Pancreas (tissue), 10 donors: ENCODE measurements around the gene LRRC34. TPM values are rescaled to one million over a fixed set of nuclear protein-coding genes. Genes with fewer than 3 reads are reported as not detected.

Experiments
- ATAC-seq, 4 donors: fragments of 200-7000 bp; cut with Tn5 transposase; one replicate each; pipeline versions ENCODE4 v1.8.0 to v1.9.1; 2020; ENCODE audit warnings: mild to moderate bottlenecking in 4 of 4, moderate library complexity in 4 of 4
- DNase-seq, 6 donors: peaks; one replicate each; pipeline ENCODE4 v3.0.0-alpha.2; 2020
- FAIRE-seq: peaks from 2 replicates; lab custom pipeline; 2012; peaks lifted over from hg19 to GRCh38; lab: Jason Lieb, UNC
- H3K27ac ChIP-seq, 4 donors: fragments of 200-600 bp; sonication (generic); 1 replicate in 3 of 4; 2 replicates in 1 of 4; pipeline versions ENCODE4 v1.5.0 to v1.8.0; 2020
- H3K27me3 ChIP-seq, 4 donors: fragments of 200-600 bp; one replicate each; pipeline ENCODE4 v1.8.0; 2021
- H3K36me3 ChIP-seq, 3 donors: fragments of 200-600 bp; sonication (generic) in 1 of 3; one replicate each; pipeline versions ENCODE4 v1.5.0 to v1.8.0; 2020 to 2021
- H3K4me1 ChIP-seq, 3 donors: fragments of 200-600 bp; one replicate each; pipeline ENCODE4 v1.8.0; 2021
- H3K4me3 ChIP-seq, 4 donors: fragments of 200-600 bp; sonication (generic) in 2 of 4; one replicate each; pipeline versions ENCODE4 v1.5.0 to v1.8.0; 2020 to 2021
- H3K9me3 ChIP-seq, 4 donors: fragments of 200-600 bp; one replicate each; pipeline ENCODE4 v1.8.0; 2021
- WGBS, 2 donors: extraction: QIAGEN DNeasy Blood & Tissue Kit; methylation state at CpG; one replicate each; pipeline ENCODE4 v1.1.7; 2013; 5-methylcytosine and 5-hydroxymethylcytosine counted together
- intact Hi-C, 3 donors: fragments of 100-400 bp; cut with DNase I; formaldehyde crosslinking; loops; one replicate each; pipeline versions ENCODE4 v1.11.1 to v1.14.2; 2022
- polyA plus RNA-seq, 2 donors: library from polyadenylated mRNA; stranded (reverse); fragments of 200-250 nt; gene quantifications; one replicate each; pipeline ENCODE4 v1.2.3, GENCODE V29; 2013
- total RNA-seq, 6 donors: library from RNA; stranded (reverse); fragmentation: NEBNext Ultra II Directional in 4 of 6; extraction: Animal tissue kit (Norgen Biotek cat#: 25700) in 4 of 6; gene quantifications; one replicate each; pipeline versions ENCODE4 v1.2.1 to v1.2.4, GENCODE V29; 2021 to 2023
- TF ChIP-seq, protein P1 (sequence below), 4 donors: fragments of 200-600 bp; sonication (generic) in 3 of 4; IDR thresholded peaks; one replicate each; pipeline versions ENCODE4 v1.5.0 to v1.8.0; 2021; ENCODE audit warnings: antibody characterized with exemption in 4 of 4
- donor health status: healthy with polysubstance abuse.
- donor health status: DM: no; HTN: no; CAD: no; lungs with moderate emphysema.
- donor health status: DM: no; HTN: no; CAD: no.
- donor health status: control.
- donor health status: control.
- donor health status: Bipolar disorder and iron deficiency.
- donor health status: DM: yes; HTN: yes; CAD: no.
- donor health status: DM: no; HTN: no; CAD: no.
- donor health status: DM: no; HTN: no; CAD: no.
- donor health status: DM: yes; HTN: yes; CAD: no.

Gene LRRC34
- total and polyA plus RNA-seq, 8 donors: 0.14 to 1.9 (median 0.74) TPM

DNA sequence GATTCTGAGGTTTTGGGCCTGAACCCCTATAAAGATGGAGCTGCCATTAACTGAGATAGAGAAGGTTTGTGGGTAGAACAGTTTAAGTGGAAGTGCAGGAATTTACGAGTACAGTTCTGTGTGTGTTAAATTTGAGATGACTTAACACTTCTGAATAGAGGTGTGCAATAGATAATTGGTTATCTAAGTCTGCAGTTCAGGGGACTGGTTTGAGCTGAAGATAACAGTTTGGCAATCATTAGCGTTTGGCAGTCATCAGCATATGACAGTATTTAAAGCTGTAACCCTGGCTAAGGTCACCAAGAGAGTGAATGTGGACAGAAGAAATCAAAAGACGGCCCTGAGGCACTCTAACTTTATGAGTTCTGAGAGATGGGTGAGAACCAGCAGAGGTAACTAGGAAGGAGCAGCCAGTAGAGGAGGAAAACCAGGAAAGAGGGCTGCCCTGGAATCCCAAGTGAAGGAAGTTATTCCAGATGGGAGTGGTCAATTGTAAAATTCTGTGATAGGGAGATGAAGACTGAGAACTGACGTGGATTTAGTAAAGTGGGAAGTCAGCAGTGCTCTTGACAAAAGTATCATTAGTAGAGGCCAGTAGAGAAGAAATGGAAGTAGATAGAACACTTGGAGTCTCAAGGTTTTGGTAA, 31.4 kb downstream of the LRRC34 start:
- Histone ChIP-seq H3K4me1 (peaks cover 0 to 2% (median 0%) of the 10 kb centered on the region in 3 donors), H3K27ac (no peak overlapping the region), H3K4me3 (no peak overlapping the region), H3K9me3 (no peaks in the 10 kb centered on the region), H3K36me3 (peaks cover 0 to 54% (median 2%) of the 10 kb centered on the region in 3 donors), H3K27me3 (no peaks in the 10 kb centered on the region)
- DNase-seq (no peak), ATAC-seq (no peak), FAIRE-seq (no peak)
- intact Hi-C loops: no loop called here
- TF ChIP-seq, protein P1, sequence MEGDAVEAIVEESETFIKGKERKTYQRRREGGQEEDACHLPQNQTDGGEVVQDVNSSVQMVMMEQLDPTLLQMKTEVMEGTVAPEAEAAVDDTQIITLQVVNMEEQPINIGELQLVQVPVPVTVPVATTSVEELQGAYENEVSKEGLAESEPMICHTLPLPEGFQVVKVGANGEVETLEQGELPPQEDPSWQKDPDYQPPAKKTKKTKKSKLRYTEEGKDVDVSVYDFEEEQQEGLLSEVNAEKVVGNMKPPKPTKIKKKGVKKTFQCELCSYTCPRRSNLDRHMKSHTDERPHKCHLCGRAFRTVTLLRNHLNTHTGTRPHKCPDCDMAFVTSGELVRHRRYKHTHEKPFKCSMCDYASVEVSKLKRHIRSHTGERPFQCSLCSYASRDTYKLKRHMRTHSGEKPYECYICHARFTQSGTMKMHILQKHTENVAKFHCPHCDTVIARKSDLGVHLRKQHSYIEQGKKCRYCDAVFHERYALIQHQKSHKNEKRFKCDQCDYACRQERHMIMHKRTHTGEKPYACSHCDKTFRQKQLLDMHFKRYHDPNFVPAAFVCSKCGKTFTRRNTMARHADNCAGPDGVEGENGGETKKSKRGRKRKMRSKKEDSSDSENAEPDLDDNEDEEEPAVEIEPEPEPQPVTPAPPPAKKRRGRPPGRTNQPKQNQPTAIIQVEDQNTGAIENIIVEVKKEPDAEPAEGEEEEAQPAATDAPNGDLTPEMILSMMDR (IDR thresholded peaks at IDR 0.05): no peak
- WGBS, 2 donors: 76 to 81% methylated on average over 4 of the region's 4 CpGs

DNA sequence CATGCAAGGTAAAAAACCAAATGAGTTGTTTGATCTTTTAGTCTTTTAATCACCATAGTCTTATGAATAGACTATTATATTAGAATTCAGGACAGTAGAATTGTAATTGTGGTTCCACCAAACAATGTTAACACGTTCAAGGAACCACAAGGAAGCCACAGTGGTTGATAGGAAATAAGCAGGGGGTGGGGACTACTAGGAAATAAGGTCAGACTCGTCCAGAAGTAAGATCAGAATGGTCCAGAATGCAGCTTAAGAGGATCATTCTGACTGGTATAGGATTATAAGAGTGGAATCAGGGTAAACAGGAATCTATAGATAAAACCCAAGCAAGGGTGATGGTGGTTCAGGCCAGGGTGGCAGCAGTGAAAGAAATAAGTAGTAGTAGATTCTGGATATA, 32.0 kb downstream of the LRRC34 start:
- 64 to 65% methylated on average over 2 of the region's 2 CpGs for WGBS, 2 donors
- Histone ChIP-seq H3K27ac (no peak overlapping the region), H3K9me3 (no peaks in the 10 kb centered on the region), H3K4me3 (no peak overlapping the region), H3K4me1 (peaks cover 3 to 6% (median 5%) of the 10 kb centered on the region in 3 donors), H3K36me3 (peaks cover 0 to 50% (median 2%) of the 10 kb centered on the region in 3 donors), H3K27me3 (no peaks in the 10 kb centered on the region)
- TF ChIP-seq, protein P1 (IDR thresholded peaks at IDR 0.05): no peak
- FAIRE-seq: no peak
- intact Hi-C loops: no loop called here
- DNase-seq: no peak
- no peak for ATAC-seq

DNA sequence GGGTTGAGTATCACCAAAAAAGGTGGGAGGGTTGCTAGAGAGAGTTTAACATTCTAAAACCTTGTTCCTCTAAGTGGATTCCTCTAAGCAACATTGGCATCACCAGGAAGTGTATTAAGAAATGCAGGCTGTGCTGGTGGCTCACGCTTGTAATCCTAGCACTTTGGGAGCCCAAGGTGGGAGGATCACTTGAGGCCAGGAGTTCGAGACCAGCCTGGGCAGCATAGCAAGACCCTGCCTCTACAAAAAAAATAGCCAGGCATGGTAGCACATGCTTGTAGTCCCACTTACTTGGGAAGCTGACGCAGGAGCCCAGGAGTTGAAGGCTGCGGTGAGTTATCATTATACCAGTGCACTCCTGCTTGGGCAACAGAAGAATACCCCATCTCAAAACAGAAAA, 34.9 kb downstream of the LRRC34 start:
- ATAC-seq (no peak), FAIRE-seq (no peak), DNase-seq (no peak)
- WGBS, 2 donors: 75 to 97% methylated on average over 4 of the region's 4 CpGs
- TF ChIP-seq, protein P1 (IDR thresholded peaks at IDR 0.05): no peak
- H3K4me1 ChIP-seq: peaks cover 12 to 23% (median 22%) of the 10 kb centered on the region in 3 donors
- no peaks in the 10 kb centered on the region for H3K27me3 ChIP-seq
- H3K9me3 ChIP-seq: no peaks in the 10 kb centered on the region
- no peak overlapping the region for H3K27ac ChIP-seq
- peaks cover 0 to 42% (median 0%) of the 10 kb centered on the region in 3 donors for H3K36me3 ChIP-seq
- H3K4me3 ChIP-seq: no peak overlapping the region
- intact Hi-C loops: no loop called here

DNA sequence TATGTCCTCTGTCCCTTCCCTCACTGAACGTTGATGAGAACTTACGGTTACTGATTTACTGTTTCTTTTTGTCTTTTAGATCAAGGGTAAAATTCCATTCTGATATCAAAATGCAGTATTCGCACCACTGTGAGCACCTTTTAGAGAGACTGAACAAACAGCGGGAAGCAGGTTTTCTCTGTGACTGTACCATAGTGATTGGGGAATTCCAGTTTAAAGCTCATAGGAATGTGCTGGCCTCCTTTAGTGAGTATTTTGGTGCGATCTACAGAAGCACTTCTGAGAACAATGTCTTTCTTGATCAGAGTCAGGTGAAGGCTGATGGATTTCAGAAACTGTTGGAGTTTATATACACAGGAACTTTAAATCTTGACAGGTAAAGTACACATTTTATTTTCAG, 38.5 kb downstream of the LRRC34 start:
- Histone ChIP-seq H3K27me3 (no peaks in the 10 kb centered on the region), H3K4me1 (peaks cover 12 to 23% (median 22%) of the 10 kb centered on the region in 3 donors), H3K9me3 (no peaks in the 10 kb centered on the region), H3K36me3 (peaks cover 0 to 12% (median 0%) of the 10 kb centered on the region in 3 donors), H3K4me3 (peak overlapping the region in 3 of 4 donors; percentile 60 to 83 (median 73)), H3K27ac (no peak overlapping the region)
- FAIRE-seq (no peak), DNase-seq (no peak), ATAC-seq (no peak)
- 20 to 22% methylated on average over 5 of the region's 5 CpGs for whole genome bisulfite sequencing, 2 donors
- TF ChIP-seq, protein P1 (IDR thresholded peaks at IDR 0.05): no peak
- intact Hi-C loops: no loop called here
